SK-N-DZ (cell line): ENCODE results near the gene ITGAV.

Experiments
- DNase-seq: peaks from one replicate; pipeline ENCODE4 v3.0.0-alpha.2; 2015; ENCODE audit warnings: low spot score

The ITGAV gene

DNA sequence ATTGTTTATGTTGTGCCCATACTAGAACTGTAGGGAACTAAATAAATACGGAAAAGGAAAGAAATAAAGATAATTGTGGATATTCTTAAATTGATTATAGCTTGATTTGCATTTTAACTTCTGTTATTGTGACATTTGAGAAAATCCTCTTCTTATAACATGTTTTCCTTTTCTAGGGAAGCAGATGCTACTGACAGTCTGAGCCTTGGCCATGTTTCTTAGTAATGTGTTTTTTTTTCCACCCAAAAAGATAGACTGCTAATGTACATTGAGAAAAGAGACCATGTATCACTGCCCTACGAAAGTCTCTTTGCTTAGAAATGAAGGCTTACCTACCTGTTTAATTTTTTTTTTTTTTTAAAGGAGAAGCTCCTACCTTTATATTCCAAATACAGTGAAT lies 22.2 kb downstream of the ITGAV start:
- no peak for DNase-seq

GRCh38 chr2:186612555-186613440 lies 22.9 kb downstream of the ITGAV start:
- DNase-seq = no peak

GRCh38 chr2:186614373-186614772 lies 24.5 kb downstream of the ITGAV start:
- no peak for DNase-seq

DNA sequence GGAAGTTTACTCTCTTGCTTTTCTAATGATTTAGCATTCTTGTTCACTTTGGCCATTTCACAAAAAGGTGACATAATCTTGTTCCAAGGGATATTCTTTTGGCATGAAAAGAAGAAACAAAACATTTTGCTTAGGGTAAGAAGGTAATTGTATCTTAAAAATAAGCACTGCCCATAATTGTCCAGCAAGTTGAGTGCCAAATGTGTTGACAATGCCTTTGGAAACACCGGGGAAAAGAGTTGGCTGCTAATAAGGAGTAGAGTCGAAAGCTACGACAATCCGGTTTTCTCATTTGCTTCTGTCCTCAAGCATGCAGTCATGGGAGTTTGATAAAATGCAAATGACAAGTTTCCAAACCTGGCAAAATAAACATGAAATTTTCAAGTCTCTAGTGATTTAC lies 27.3 kb downstream of the ITGAV start:
- DNase-seq = no peak

DNA sequence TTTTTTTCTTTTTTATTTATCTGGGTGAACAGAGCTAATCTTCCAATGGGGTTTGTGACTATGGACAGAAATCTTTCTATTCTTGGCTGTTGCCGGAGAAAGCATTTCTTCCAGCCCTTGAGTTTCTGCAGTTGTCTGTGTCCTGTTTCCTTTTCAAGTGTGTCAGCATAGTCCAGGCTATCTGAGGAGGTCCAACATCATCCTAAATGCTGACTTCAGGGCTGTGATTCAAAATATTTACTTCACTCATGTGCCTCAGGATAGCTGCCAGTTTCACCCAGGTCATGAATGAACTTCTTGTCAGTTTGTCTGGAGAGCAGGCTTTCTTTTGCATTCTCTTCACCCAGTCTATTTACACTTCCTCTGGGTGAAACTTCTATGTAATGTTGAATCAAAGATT lies 27.9 kb downstream of the ITGAV start:
- no peak for DNase-seq

- DNase-seq = no peak
Measured at GRCh38 chr2:186618696-186619095, 28.8 kb downstream of the ITGAV start.

DNA sequence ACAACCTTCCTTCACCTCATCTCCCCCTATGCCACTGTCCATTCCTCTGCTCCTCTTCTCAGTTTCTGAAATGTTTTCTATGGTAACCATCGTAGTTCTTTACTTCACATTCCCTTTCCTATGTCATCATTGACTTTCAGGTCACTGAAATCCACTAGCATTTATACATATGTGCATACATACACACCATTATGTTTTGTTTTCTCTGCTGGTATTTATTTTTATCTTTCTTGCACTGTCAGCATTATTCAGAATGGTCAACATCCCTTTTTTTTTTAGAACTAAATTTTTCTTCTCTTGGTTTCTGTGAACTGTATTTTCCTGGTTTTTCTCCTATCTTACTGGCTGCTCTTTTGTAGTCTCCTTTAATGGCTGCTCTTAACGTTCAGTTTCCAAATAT lies 33.2 kb downstream of the ITGAV start:
- no peak for DNase-seq

DNA sequence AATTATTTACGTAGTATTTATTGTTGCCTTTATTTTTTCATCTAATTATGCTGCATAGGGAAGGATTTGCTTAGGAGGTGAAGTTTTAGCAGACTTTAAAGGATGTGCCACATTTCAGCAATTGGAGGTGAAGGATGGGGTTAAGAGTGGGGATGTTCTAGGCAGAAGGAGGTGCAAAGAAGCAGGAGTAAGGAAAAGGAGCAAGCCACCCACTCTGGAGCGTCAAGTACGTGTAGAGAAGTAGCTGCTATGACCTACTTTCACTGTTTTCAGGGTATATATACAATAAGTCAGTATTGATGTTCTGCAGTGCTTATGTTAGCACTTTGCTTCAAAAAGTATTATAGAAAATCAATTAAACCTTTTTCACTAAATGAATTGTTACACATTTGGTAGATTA lies 34.4 kb downstream of the ITGAV start:
- no peak for DNase-seq

DNA sequence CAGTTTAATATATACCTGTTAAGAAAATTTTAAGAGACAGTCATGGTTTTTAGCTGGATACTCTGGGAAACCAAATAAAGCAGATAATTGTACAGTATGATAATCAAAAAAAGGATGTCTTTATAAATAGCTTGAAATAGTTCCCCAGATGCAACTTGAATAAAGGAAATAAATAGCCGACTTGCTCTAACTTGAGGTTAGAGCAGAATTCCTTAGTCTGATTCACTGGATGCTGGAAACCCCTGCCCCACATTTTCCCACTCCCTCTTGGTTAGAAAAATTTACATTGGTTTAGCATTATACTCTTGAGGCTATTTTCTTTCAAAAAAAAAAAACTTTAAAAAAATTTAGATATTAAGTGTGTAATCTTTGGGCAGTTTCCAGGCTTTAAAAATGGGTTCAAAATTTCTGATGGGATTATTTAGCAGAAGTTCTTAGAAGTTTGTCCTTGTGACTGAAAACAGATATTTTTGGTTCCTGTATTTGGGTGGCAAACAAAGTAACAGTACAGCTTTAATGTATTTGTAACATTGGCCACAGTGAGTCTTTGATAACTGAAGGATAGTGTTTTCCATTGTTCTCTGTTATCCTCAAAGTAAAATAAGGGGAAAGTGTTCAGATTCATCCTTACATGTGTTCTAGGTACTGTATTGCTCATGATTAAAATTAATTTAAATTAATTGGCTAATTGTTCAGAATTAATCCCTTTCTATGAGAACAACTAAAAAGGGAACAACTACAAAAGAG lies 39.6 kb downstream of the ITGAV start:
- DNase-seq = no peak

- DNase-seq = no peak
Measured at GRCh38 chr2:186632417-186632816, 42.6 kb downstream of the ITGAV start.

GRCh38 chr2:186634701-186635100 lies 44.8 kb downstream of the ITGAV start:
- DNase-seq = no peak

- DNase-seq = no peak
Measured at GRCh38 chr2:186636800-186637496, 47.1 kb downstream of the ITGAV start.

DNA sequence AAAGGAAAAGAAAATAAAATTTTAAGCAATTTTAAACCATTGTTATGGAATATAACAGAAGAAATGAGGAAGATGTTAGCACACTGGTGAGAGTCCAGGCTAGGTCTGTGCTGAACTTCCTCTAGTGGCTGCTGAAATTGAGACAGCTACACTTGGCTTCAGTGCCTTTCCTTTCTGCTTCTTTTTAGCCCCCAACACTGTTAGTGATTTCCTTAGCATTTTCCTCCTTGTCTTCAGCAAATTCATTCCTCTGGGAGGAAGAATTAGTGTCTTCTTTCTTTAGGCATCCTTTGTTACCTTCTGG lies 47.6 kb downstream of the ITGAV start:
- no peak for DNase-seq

- DNase-seq = no peak
Measured at GRCh38 chr2:186639939-186640338, 50.1 kb downstream of the ITGAV start.

DNA sequence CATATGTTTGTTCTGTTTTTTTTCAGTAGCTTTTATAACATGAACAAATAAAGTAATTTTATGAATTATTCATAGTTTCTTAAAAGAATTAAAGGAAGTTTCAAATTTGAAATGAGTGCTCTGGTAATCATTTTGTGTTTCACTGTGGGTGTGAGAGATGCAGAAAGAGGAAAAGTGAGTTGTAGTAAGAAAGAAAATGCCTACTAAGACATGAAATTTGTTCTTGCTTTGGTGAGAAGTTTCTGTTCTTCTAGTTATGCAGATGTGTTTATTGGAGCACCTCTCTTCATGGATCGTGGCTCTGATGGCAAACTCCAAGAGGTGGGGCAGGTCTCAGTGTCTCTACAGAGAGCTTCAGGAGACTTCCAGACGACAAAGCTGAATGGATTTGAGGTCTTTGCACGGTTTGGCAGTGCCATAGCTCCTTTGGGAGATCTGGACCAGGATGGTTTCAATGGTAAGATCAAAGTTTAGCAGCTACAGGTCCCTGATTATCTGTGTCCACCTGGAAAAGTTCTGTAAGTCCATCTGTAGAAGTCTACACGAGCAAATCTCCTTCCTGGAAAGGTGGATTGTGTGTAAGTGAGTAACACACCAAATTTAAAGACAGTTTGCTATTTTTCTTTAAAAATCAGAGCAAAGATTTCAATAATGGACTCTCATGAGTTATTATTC lies 51.4 kb downstream of the ITGAV start:
- DNase-seq = no peak

DNA sequence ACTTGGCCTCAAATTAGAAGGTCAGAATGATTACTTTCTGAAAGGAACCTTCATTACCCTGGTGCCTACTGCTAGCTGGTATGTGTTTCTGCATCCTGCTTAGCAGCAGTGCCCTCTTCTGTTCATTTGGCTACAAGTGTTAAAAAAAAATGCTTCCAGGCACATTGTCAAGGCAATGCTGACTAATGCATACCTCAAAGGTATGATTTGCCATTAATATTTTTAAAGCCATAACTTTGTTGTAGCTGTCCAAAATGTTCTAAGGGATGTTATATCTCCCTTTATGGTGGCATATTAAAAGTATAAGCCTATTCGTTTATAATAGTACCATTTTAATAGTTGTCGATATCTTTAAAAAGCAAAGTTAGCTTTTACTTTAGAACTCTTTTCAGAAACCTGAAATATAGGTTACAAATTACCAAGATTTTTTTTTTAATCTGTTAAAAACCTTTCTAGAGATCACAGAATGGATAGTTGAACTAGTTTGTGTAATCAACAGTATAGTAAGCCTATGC lies 52.0 kb downstream of the ITGAV start:
- peak; percentile 44 for DNase-seq

DNA sequence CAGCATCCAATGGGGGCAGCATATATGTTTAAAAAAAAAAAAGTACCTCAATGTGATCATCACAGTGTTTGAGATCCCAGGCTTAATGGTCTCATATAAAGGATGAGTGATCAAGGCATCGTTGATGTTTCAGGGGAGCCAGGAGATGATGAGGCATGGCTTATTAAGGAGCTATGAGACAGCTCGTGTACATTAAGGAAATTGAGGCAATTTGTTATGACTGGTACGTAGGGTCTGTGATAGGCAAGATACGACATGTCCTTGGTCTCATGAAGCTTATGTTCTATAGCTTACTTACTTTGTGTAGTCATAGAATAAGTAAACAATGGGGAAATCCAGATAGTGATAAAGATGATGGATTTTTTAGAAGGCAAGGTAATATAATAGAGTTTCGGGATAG lies 54.9 kb downstream of the ITGAV start:
- no peak for DNase-seq

DNA sequence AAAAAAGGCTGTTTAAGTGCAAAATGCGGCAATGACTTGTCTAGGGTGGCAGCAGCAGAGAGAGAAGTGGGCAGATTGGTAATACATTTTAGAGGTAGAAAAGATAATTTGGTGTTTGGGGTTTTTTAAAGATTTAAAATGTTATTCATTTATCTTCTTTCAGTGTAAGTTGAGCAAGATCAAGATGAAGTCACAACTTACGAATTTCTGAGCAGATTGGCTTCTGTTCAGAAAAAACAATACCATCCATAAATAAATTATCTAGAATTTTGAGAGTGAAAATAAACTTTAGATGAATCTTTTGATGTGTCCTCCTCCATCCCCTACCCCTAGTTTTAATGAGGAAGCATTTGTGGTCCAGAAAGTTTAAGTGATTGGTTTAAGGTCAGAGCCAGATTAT lies 56.1 kb downstream of the ITGAV start:
- no peak for DNase-seq

DNA sequence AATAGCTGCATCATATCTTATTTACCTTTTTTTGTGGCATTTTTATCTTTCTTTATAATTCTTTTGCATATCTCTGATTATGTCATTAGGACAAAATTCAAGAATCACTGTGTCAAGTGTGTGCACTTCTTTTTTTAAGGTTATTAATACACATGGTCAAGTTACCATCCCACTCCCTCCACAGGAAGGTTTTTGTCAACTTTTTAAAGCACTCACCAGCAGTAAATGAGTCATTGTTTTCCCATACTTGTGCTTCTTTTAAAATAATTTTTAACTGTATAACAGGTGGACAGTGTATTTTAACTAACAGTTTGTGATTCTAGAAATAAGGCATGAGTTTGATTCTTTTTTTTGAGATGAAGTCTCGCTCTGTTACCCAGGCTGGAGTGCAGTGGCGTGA lies 58.3 kb downstream of the ITGAV start:
- DNase-seq = no peak

DNA sequence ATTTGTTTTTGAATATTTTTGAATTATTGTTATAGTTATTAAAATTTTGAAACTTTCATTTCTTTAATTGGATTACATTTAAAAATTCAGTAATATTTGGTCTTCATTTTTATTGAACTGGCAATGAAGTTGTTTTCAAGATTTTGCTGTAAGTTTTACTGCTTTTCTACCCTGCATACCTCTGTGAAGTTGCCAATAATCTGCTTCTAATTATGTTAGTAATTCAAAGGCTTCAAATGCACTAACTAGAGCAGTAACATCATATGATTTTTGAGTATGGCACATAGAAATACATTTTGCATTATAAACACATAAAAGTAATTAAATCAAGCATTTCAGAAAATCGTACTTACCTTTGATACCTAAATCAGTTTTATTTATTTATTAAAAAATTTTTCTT lies 63.7 kb downstream of the ITGAV start:
- no peak for DNase-seq

DNA sequence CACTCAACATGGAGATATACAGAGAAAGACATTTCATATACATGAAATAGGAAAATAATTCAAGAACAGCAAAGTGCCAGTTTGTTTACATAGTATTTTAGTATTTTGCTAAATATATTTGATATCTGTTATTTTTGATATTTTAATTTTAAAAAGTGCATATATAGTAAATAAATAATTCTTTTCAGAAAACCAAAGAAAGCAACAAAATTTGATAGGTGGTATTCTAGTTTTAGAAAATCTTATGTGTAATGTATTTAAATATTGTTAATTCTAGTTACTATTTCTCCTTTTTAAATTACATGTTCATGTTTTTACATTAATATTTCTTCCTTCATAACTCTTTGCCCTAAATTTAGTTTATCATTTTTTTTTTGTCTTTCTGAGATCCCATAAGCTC lies 69.5 kb downstream of the ITGAV start:
- no peak for DNase-seq
